Activated CD4-positive, alpha-beta T cell treated with anti-CD3 and anti-CD28 coated beads for 4 hours (primary cell): ENCODE data around the gene RNF130.
A peak's percentile ranks its signal among the peaks of the same experiment; 100 is the strongest.
"Not testable (repeated sequence)": the region's sequence is repeated elsewhere in the genome, so short reads cannot be mapped to it uniquely, and the experiment has no call there.

Experiments used
- DNase-seq, 2 donors: peaks; one replicate each; pipeline ENCODE4 v3.0.0-alpha.2; 2020

RNF130 gene

GRCh38 chr5:180102636-180103035 is 31.1 kb upstream of the RNF130 start:
- no peak for DNase-seq

GRCh38 chr5:180101451-180102105 is 30.0 kb upstream of the RNF130 start:
- no peak for DNase-seq

GRCh38 chr5:180100621-180101450 is 29.3 kb upstream of the RNF130 start:
- DNase-seq = no peak

GRCh38 chr5:180099733-180100611 is 28.4 kb upstream of the RNF130 start:
- DNase-seq = no peak

GRCh38 chr5:180098991-180099732 is 27.6 kb upstream of the RNF130 start:
- no peak for DNase-seq

- no peak for DNase-seq
Observed at GRCh38 chr5:180098526-180098925, 27.0 kb upstream of the RNF130 start.

- DNase-seq = no peak
Observed at GRCh38 chr5:180097926-180098325, 26.4 kb upstream of the RNF130 start.

GRCh38 chr5:180097163-180097894 is 25.8 kb upstream of the RNF130 start:
- no peak for DNase-seq

- no peak for DNase-seq
Observed at GRCh38 chr5:180096616-180097015, 25.1 kb upstream of the RNF130 start.

- no peak for DNase-seq
Observed at GRCh38 chr5:180095545-180095944, 24.0 kb upstream of the RNF130 start.

GRCh38 chr5:180093651-180094382 is 22.3 kb upstream of the RNF130 start:
- DNase-seq = no peak

- no peak for DNase-seq
Observed at GRCh38 chr5:180093241-180093640, 21.7 kb upstream of the RNF130 start.

- DNase-seq = no peak
Observed at GRCh38 chr5:180090769-180091546, 19.4 kb upstream of the RNF130 start.

- DNase-seq = peak; percentile 73 to 75
Observed at GRCh38 chr5:180090098-180090768, 18.7 kb upstream of the RNF130 start.

GRCh38 chr5:180089628-180090027 is 18.1 kb upstream of the RNF130 start:
- not testable (repeated sequence) for DNase-seq

GRCh38 chr5:180088561-180088960 is 17.0 kb upstream of the RNF130 start:
- DNase-seq = no peak

GRCh38 chr5:180086816-180087399 is 15.3 kb upstream of the RNF130 start:
- DNase-seq = no peak

- DNase-seq = peak in 1 of 2 donors; percentile 18
Observed at GRCh38 chr5:180085837-180086236, 14.3 kb upstream of the RNF130 start.
